Occipital lobe (tissue), 2 donors: ENCODE results near the gene IVD. TPM values are rescaled to one million over a fixed set of nuclear protein-coding genes. Genes with fewer than 3 reads are reported as not detected.
"Not testable (repeated sequence)": the region's sequence is repeated elsewhere in the genome, so short reads cannot be mapped to it uniquely, and the experiment has no call there.

Experiments used
- DNase-seq: peaks from one replicate; lab custom pipeline; 2025; lab: John Stamatoyannopoulos, UW
- total RNA-seq: library from RNA; depleted of rRNA; stranded (reverse); fragments of >200 nt; gene quantifications from one replicate; pipeline ENCODE4 v1.2.3, GENCODE V29; 2014

The IVD gene
- total RNA-seq, 1 donor from 2014 or later: 22.1 TPM

GRCh38 chr15:40438712-40439111, 33.1 kb downstream of the IVD start:
- no peak for DNase-seq

GRCh38 chr15:40439461-40439959, 33.9 kb downstream of the IVD start:
- no peak for DNase-seq

- DNase-seq: peak; percentile 63
Observed at GRCh38 chr15:40439960-40440742, 34.6 kb downstream of the IVD start.

- peak; percentile 97 for DNase-seq
Observed at GRCh38 chr15:40440743-40441564, 35.4 kb downstream of the IVD start, which contains the start of gene BAHD1. BAHD1 (plus strand) TSS chr15:40440953; CDS start chr15:40458465, 17,512 bp downstream.

- no peak for DNase-seq
Observed at GRCh38 chr15:40441565-40442531, 36.3 kb downstream of the IVD start.

- DNase-seq: no peak
Observed at GRCh38 chr15:40443255-40443654, 37.7 kb downstream of the IVD start.

GRCh38 chr15:40443846-40444245, 38.3 kb downstream of the IVD start:
- no peak for DNase-seq

GRCh38 chr15:40444736-40445135, 39.1 kb downstream of the IVD start:
- DNase-seq: no peak

GRCh38 chr15:40445421-40445922, 39.9 kb downstream of the IVD start:
- no peak for DNase-seq

- no peak for DNase-seq
Observed at GRCh38 chr15:40446144-40446543, 40.5 kb downstream of the IVD start.

- DNase-seq: no peak
Observed at GRCh38 chr15:40448354-40448753, 42.8 kb downstream of the IVD start.

- DNase-seq: no peak
Observed at GRCh38 chr15:40449275-40449674, 43.7 kb downstream of the IVD start.

- no peak for DNase-seq
Observed at GRCh38 chr15:40450047-40450446, 44.5 kb downstream of the IVD start.

- DNase-seq: no peak
Observed at GRCh38 chr15:40451527-40452158, 46.0 kb downstream of the IVD start.

- DNase-seq: no peak
Observed at GRCh38 chr15:40452296-40453090, 46.9 kb downstream of the IVD start.

- DNase-seq: not testable (repeated sequence)
Observed at GRCh38 chr15:40453941-40454340, 48.3 kb downstream of the IVD start.

GRCh38 chr15:40454904-40455391, 49.4 kb downstream of the IVD start:
- DNase-seq: no peak

GRCh38 chr15:40456299-40456712, 50.7 kb downstream of the IVD start:
- no peak for DNase-seq

- DNase-seq: no peak
Observed at GRCh38 chr15:40456738-40457137, 51.1 kb downstream of the IVD start.
